Karpas-422 (cell line): ENCODE results near the gene ARHGDIA. TPM values are rescaled to one million over a fixed set of nuclear protein-coding genes. Genes with fewer than 3 reads are reported as not detected.

ENCODE experiments used
- DNase-seq: peaks from one replicate; pipeline ENCODE4 v3.0.0-alpha.2; 2015
- H2AFZ ChIP-seq: fragments of 200-600 bp; sonication (generic); 2 replicates; pipeline ENCODE4 v1.6.1; 2014; ENCODE audit warnings: antibody characterized with exemption, low read length, mixed read lengths
- H3K27ac ChIP-seq: fragments of 200-600 bp; sonication (generic); 2 replicates; pipeline ENCODE4 v1.5.1; 2014; ENCODE audit warnings: mild to moderate bottlenecking, low read length, moderate library complexity
- H3K27me3 ChIP-seq: fragments of 200-600 bp; sonication (generic); 2 replicates; pipeline ENCODE4 v1.6.1; 2014; ENCODE audit warnings: low read length, mixed read lengths
- H3K36me3 ChIP-seq: fragments of 200-600 bp; sonication (generic); 2 replicates; pipeline ENCODE4 v1.6.1; 2014; ENCODE audit warnings: low read length, mixed read lengths; ENCODE audit not compliant: insufficient read depth
- H3K4me1 ChIP-seq: fragments of 200-600 bp; sonication (generic); 2 replicates; pipeline ENCODE4 v1.6.1; 2014; ENCODE audit warnings: mild to moderate bottlenecking, low read length, mixed read lengths
- H3K4me2 ChIP-seq: fragments of 200-600 bp; sonication (generic); 2 replicates; pipeline ENCODE4 v1.6.1; 2014; ENCODE audit warnings: low read length, low read depth, mild to moderate bottlenecking; ENCODE audit not compliant: poor library complexity, severe bottlenecking
- H3K4me3 ChIP-seq: fragments of 200-600 bp; sonication (generic); 2 replicates; pipeline ENCODE4 v1.5.1; 2014; ENCODE audit warnings: mild to moderate bottlenecking, antibody characterized with exemption, low read length, mixed read lengths
- H3K79me2 ChIP-seq: fragments of 200-600 bp; sonication (generic); 2 replicates; pipeline ENCODE4 v1.6.1; 2014; ENCODE audit warnings: mild to moderate bottlenecking, low read length, mixed read lengths
- H3K9ac ChIP-seq: fragments of 200-600 bp; sonication (generic); 2 replicates; pipeline ENCODE4 v1.6.0; 2014; ENCODE audit warnings: low read length
- H3K9me2 ChIP-seq: fragments of 200-600 bp; sonication (generic), shearing (Covaris generic); replicated peaks from 2 replicates; pipeline ENCODE4 v1.6.0; 2014; ENCODE audit warnings: mild to moderate bottlenecking, low read length, moderate library complexity; ENCODE audit not compliant: insufficient read depth
- H3K9me3 ChIP-seq: fragments of 300-700, 200-600 bp; sonication (generic); 2 replicates; pipeline ENCODE4 v1.6.1; 2014; ENCODE audit warnings: low read length, mixed read lengths
- H4K20me1 ChIP-seq: fragments of 200-600 bp; sonication (generic); 2 replicates; pipeline ENCODE4 v1.6.1; 2014; ENCODE audit warnings: mild to moderate bottlenecking, antibody characterized with exemption, low read length, low read depth; ENCODE audit not compliant: insufficient read depth
- total RNA-seq: library from RNA; depleted of rRNA; stranded (reverse); fragments of >200 nt; shearing (Covaris generic); gene quantifications from 2 replicates; pipeline ENCODE4 v1.2.3, GENCODE V29; 2014; ENCODE audit warnings: low replicate concordance

ARHGDIA gene
- total RNA-seq, 1 experiment from 2014 or later: 68.5 TPM

DNA sequence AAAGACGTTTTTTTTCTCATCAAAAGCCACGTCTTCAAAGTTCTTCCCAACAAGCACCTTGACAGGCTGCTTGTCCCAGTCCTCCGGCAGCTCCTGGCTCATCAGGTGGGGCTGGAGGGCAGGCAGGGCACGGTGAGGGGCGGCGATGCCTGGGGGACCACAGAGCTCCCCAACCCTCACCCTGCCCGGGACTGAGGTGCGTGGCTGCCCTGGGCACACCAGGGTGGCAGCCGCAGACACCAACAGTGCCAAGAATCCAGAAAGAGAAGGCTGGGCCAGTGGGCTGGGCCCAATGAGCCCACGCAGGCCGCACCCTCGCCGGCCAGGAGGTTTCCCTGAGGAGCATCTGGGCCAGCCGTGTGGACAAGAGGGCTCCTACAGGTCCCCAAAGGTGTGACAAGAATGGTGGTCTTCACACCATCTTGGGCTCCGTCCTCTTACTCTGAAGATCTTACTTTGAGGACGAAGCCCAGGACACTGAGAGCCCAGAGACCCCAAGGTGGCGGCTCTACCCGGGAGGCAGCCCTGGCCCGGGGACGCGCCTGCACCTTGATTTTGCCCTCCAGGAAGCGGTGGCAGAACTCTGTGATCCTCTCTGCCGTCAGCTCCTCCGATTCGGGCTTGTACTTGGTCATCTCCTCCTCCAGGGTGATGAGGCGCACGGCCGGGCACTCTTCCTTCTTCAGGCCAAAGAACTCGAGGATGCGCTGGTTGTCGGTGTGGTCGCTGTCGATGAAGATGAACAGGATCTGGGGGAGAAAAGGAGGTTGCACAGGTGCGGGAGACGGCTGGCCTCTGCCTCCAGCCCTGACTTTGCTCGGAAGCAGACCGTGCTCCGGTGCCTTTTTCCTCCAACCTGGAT is 25.0 kb downstream of the ARHGDIA start:
- no peak overlapping the region for H3K4me2 ChIP-seq
- H3K4me3 ChIP-seq: no peak overlapping the region
- H3K36me3 ChIP-seq: peaks cover 10% of the 10 kb centered on the region; the same call in 1 of the 2 replicates
- H4K20me1 ChIP-seq: no peaks in the 10 kb centered on the region
- H3K79me2 ChIP-seq: no peaks in the 10 kb centered on the region
- no peak overlapping the region for H3K27ac ChIP-seq
- no peak overlapping the region for H2AFZ ChIP-seq
- no peaks in the 10 kb centered on the region for H3K4me1 ChIP-seq
- H3K9me2 ChIP-seq: no peaks in the 10 kb centered on the region
- no peaks in the 10 kb centered on the region for H3K9me3 ChIP-seq
- H3K27me3 ChIP-seq: no peaks in the 10 kb centered on the region
- no peak for DNase-seq
- no peak overlapping the region for H3K9ac ChIP-seq

GRCh38 chr17:81845361-81845760 is 25.8 kb downstream of the ARHGDIA start:
- Histone ChIP-seq H3K9me3 (no peaks in the 10 kb centered on the region), H3K4me3 (no peak overlapping the region), H3K79me2 (no peaks in the 10 kb centered on the region), H4K20me1 (no peaks in the 10 kb centered on the region), H3K36me3 (peaks cover 10% of the 10 kb centered on the region; the same call in 1 of the 2 replicates), H3K27ac (no peak overlapping the region), H3K27me3 (no peaks in the 10 kb centered on the region), H3K4me2 (no peak overlapping the region), H3K9me2 (no peaks in the 10 kb centered on the region), H3K9ac (no peak overlapping the region), H3K4me1 (no peaks in the 10 kb centered on the region), H2AFZ (no peak overlapping the region)
- no peak for DNase-seq

DNA sequence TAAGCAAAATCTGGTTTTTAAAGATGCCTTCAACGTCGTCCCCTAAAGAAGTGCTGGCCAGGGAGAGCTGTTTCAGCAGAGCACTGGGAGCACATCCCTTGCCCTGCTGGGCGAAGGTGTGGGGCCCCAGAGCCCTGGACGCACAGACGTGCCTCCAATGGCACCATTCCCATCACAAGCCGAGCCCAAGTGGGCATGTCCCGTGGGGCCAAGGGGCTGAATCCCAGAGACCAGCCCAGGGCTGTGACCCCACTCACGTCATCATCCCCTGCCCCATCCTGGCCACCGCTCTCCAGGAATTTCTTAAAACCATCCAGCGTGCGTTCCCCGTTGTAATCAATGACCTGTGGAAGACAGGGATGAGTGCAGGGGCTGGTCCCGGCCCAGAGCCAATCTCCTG is 26.2 kb downstream of the ARHGDIA start:
- Histone ChIP-seq H3K4me1 (no peaks in the 10 kb centered on the region), H3K9ac (no peak overlapping the region), H3K27ac (no peak overlapping the region), H2AFZ (no peak overlapping the region), H3K9me2 (no peaks in the 10 kb centered on the region), H3K9me3 (no peaks in the 10 kb centered on the region), H3K79me2 (no peaks in the 10 kb centered on the region), H3K36me3 (peaks cover 10% of the 10 kb centered on the region; the same call in 1 of the 2 replicates), H4K20me1 (no peaks in the 10 kb centered on the region), H3K4me3 (no peak overlapping the region), H3K27me3 (no peaks in the 10 kb centered on the region), H3K4me2 (no peak overlapping the region)
- no peak for DNase-seq

- DNase-seq: no peak
- Histone ChIP-seq H3K79me2 (no peaks in the 10 kb centered on the region), H3K9me2 (no peaks in the 10 kb centered on the region), H2AFZ (no peak overlapping the region), H4K20me1 (no peaks in the 10 kb centered on the region), H3K9me3 (no peaks in the 10 kb centered on the region), H3K4me1 (peaks cover 2% of the 10 kb centered on the region), H3K4me3 (no peak overlapping the region), H3K4me2 (no peak overlapping the region), H3K27ac (no peak overlapping the region), H3K9ac (no peak overlapping the region), H3K36me3 (peaks cover 10% of the 10 kb centered on the region; the same call in 1 of the 2 replicates), H3K27me3 (no peaks in the 10 kb centered on the region)
Observed at GRCh38 chr17:81844327-81844851, 26.7 kb downstream of the ARHGDIA start.

GRCh38 chr17:81843713-81844326 is 27.3 kb downstream of the ARHGDIA start:
- Histone ChIP-seq H3K27ac (no peak overlapping the region), H3K36me3 (peaks cover 10% of the 10 kb centered on the region; the same call in 1 of the 2 replicates), H3K9me3 (no peaks in the 10 kb centered on the region), H3K27me3 (no peaks in the 10 kb centered on the region), H4K20me1 (no peaks in the 10 kb centered on the region), H3K4me2 (no peak overlapping the region), H3K4me1 (peaks cover 5% of the 10 kb centered on the region), H3K79me2 (no peaks in the 10 kb centered on the region), H3K9ac (no peak overlapping the region), H3K9me2 (no peaks in the 10 kb centered on the region), H3K4me3 (no peak overlapping the region), H2AFZ (no peak overlapping the region)
- DNase-seq: no peak

GRCh38 chr17:81842725-81843504 is 28.2 kb downstream of the ARHGDIA start:
- no peak overlapping the region for H3K9ac ChIP-seq

GRCh38 chr17:81842378-81842724 is 28.8 kb downstream of the ARHGDIA start:
- H3K9ac ChIP-seq: no peak overlapping the region
- H3K36me3 ChIP-seq: peaks cover 10% of the 10 kb centered on the region; the same call in 1 of the 2 replicates
- H3K4me3 ChIP-seq: no peak overlapping the region
- H3K27me3 ChIP-seq: no peaks in the 10 kb centered on the region
- H3K9me3 ChIP-seq: no peaks in the 10 kb centered on the region
- H3K9me2 ChIP-seq: no peaks in the 10 kb centered on the region
- H3K27ac ChIP-seq: no peak overlapping the region
- H2AFZ ChIP-seq: no peak overlapping the region
- peaks cover 5% of the 10 kb centered on the region for H3K4me1 ChIP-seq
- H3K4me2 ChIP-seq: no peak overlapping the region
- no peak for DNase-seq
- H3K79me2 ChIP-seq: no peaks in the 10 kb centered on the region
- H4K20me1 ChIP-seq: no peaks in the 10 kb centered on the region

More at GRCh38 chr17:81842725-81843504, 28.2 kb downstream of the ARHGDIA start:
- Histone ChIP-seq H3K27me3 (no peaks in the 10 kb centered on the region), H3K79me2 (no peaks in the 10 kb centered on the region), H3K36me3 (peaks cover 10% of the 10 kb centered on the region; the same call in 1 of the 2 replicates), H3K9me3 (no peaks in the 10 kb centered on the region), H3K27ac (no peak overlapping the region), H4K20me1 (no peaks in the 10 kb centered on the region), H3K9me2 (no peaks in the 10 kb centered on the region), H3K4me1 (peaks cover 5% of the 10 kb centered on the region), H3K4me2 (no peak overlapping the region), H3K4me3 (no peak overlapping the region), H2AFZ (no peak overlapping the region)
- DNase-seq: no peak

DNA sequence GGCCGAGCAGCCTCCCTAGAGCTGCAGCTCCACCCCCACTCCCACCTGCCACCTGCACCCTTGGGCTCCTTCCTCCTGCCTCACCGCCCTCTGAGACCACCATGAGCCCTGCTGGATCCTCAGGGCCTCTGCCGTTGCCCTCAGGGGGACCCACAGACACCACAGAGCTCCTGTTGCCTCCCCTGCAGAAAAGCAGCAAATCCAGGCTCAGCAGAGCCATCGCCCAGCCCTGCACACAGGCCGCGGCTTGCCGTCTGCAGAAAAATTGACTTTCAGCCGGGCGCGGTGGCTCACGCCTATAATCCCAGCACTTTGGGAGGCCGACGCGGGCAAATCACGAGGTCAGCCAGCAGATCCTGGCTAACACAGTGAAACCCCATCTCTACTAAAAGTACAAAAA is 29.3 kb downstream of the ARHGDIA start:
- Histone ChIP-seq H4K20me1 (no peaks in the 10 kb centered on the region), H3K9ac (no peak overlapping the region), H3K36me3 (peaks cover 10% of the 10 kb centered on the region; the same call in 1 of the 2 replicates), H3K27ac (no peak overlapping the region), H3K27me3 (no peaks in the 10 kb centered on the region), H3K4me1 (peaks cover 5% of the 10 kb centered on the region), H3K4me3 (no peak overlapping the region), H3K9me3 (no peaks in the 10 kb centered on the region), H2AFZ (no peak overlapping the region), H3K9me2 (no peaks in the 10 kb centered on the region), H3K79me2 (no peaks in the 10 kb centered on the region), H3K4me2 (no peak overlapping the region)
- no peak for DNase-seq
